Epidermal melanocyte (primary cell): Measurements from ENCODE around the gene ZNF416.

Experiments
- DNase-seq: peaks from one replicate; pipeline ENCODE4 v3.0.0; 2011; ENCODE audit warnings: low spot score; ENCODE audit not compliant: insufficient read length

Gene ZNF416

GRCh38 chr19:57578487-57579205 is at the start of gene ZNF416:
ZNF416 (minus strand) TSS chr19:57578911; CDS start chr19:57578704, 207 bp downstream.
- peak; percentile 98 for DNase-seq

GRCh38 chr19:57623091-57623490 is 44.4 kb upstream of the ZNF416 start:
- DNase-seq = no peak

DNA sequence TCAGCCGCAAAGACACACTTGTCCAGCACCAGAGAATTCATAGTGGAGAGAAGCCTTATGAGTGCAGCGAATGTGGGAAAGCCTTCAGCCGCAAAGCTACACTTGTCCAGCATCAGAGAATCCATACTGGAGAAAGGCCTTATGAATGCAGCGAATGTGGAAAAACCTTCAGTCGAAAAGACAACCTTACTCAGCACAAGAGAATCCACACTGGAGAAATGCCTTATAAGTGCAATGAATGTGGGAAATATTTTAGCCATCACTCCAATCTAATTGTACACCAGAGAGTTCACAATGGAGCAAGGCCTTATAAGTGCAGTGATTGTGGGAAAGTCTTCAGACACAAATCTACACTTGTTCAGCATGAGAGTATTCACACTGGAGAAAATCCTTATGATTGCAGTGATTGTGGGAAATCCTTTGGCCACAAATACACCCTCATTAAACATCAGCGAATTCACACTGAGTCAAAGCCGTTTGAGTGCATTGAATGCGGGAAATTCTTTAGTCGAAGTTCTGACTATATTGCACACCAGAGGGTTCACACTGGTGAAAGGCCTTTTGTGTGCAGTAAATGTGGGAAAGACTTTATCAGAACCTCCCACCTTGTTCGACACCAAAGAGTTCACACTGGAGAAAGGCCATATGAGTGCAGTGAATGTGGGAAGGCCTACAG is 42.1 kb upstream of the ZNF416 start:
- DNase-seq = no peak

DNA sequence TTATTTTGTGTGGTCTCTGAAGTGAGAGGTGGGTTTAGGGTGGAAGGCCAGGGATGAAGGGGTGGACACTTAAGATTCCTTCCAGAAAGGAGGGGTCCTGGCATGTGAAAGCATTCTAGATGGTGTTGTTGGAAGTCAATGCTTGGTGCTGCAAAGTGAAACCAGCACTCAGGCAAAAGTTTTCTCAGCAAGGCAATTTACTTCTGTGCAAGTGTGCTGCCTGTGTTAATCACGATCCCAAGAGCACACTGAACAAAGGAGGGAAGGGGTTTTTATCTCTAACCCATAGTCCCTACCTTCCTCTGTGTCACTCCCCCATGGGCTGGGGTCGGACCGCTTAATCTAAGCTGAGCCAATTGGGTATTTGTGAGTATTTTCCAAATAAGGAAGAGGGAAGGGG is 36.6 kb upstream of the ZNF416 start:
- DNase-seq = no peak

DNA sequence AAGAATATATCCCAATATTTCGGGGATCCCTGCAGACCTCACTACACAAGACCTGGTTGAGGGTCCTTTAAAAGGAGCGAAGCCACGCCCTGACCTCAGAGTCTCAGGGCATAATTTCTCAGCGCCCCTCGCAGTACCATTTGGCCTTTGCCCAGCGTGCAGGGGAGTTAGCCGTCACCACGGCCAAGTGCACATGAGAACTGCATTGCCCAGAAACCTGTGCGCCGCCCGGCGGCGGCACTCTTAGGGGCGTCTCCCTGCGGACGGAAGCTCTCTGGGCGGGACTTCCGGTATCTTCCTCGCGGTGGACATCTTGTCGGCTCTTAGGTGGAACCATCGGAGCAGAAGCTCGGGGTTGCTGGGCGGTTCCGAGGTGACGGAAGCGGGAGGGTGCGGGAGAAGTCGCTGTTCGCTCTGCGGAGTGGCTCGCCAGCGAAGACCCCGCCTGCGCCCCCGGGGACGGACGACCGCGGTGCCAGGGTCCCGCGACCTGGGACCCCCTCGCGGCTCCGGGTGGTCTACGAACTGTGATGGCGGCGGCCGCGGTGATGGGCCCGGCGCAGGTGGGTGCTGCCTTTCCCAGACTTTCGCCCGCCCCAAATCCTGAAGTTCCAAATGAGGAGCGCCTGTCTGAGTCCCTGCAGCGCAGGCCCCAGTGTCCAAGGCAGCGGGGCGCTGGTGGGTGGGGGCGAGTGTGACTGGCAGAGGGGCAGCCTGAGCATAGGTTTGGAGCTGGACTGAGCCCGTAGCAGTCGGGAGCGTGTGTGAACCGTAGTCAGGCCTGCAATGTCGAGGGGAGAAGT is 35.4 kb upstream of the ZNF416 start, which contains the start of gene ZNF134:
ZNF134 (plus strand) TSS at position 302 of the 803 bp plus-strand sequence. CDS start 5,227 bp downstream, outside the sequence.
- DNase-seq = peak; percentile 95

DNA sequence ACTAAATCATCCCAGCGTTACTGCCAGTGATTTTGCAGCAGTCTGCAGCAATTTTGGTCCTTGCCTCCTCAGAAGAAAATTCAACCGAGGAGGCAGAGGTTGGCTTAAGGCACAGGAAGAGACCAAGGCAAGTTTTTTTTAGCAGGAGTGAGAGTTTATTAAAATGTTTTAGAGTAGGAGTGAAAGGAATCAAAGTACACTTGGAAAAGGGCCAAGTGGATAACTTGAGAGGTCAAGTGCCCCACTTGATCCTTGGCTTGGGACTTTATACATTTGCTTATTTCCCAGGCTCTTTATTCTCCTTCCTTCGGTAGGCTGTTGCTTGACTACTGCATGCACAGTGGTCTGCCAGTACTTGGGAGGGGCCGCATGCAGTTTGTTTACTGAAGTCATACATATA is 32.4 kb upstream of the ZNF416 start:
- DNase-seq = no peak

- no peak for DNase-seq
Measured at GRCh38 chr19:57606931-57607330, 28.2 kb upstream of the ZNF416 start.

- peak; percentile 90 for DNase-seq
Measured at GRCh38 chr19:57599761-57600383, 21.2 kb upstream of the ZNF416 start, which contains the start of gene ZNF530. ZNF530 (plus strand) TSS chr19:57599885; CDS start chr19:57604346, 4,461 bp downstream.

- no peak for DNase-seq
Measured at GRCh38 chr19:57599377-57599760, 20.7 kb upstream of the ZNF416 start.

DNA sequence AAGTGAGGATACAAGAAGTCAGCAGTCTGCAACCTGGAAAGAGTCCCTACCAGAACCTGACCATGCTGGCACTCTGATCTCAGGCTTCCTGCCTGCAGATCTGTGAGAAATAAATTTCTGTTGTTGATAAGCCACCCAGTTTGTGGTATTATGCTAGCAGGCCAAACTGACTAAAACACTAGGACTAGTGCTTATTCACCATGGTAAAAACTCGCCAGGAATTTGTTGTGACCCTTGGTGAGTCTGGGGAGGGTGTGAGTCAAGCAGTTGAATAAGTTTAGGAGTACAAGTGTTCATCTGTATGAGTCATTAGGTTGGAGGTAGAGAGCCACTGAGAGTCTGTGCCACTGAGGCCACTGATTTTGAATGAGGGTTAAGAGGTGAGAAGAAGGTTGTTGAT is 8.8 kb upstream of the ZNF416 start:
- no peak for DNase-seq

- peak; percentile 97 for DNase-seq
Measured at GRCh38 chr19:57583521-57584416, 5.1 kb upstream of the ZNF416 start, which contains the start of gene ZIK1. ZIK1 (plus strand) TSS chr19:57584145; CDS start chr19:57584357, 212 bp downstream.

DNA sequence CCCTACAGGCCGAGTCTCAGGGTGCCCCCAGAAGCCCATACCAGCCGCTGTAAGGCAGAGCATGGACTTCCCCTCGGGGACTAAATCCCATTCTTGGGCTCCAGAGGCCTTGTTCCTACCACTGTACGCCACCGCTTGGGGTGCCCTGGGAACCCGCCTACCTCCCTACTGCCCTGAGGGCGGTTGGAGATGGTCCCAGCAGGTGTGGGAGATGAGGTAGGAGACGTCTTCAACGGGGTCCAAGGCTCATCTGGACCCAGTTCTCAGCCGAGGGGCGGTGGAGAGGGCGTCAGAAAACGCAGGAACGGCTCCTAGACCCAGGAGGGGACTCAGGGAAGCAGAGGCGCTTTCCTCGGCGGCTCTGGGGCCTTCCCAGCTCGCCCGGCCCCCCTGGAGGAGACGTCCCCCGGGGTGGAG is 4.4 kb upstream of the ZNF416 start:
- DNase-seq = no peak

DNA sequence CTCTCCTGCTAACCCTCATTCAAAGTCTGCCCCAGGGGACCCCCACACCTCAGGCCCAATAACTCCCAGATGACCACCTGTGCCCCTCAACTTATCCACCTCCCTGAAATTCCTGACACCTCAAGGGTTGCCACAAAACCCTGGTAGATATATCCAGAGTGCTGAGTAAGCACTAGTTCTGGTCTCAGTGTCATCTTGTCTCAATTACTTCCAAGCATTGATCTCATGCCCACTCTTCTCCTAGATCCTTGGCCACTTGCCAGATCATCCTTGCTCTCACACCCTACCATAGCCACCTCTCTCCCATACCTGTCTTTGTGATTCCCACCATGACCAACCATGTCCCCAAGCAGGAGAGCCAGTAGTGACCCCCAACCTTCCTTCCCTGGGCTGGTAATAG is 2.0 kb downstream of the ZNF416 start:
- DNase-seq = no peak

DNA sequence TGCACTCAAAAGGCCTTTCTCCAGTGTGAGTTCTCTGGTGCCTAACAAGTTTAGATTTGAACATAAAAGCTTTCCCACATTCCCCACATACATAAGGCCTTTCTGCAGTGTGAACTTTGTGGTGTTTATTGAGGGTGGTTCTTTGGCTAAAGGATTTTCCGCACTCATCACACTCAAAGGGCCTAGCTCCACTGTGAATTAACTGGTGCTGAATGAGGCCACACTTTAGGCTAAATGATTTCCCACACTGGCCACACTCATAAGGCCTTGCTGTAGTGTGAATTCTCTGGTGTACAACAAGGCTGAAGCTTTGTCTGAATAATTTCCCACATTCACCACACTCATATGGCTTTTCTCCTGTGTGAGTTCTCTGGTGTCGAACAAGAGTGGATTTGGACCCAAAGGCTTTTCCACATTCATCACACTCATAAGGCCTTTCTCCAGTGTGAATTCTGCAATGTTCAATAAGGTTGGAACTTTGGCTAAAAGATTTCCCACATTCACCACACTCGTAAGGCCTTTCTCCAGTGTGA is 6.2 kb downstream of the ZNF416 start:
- DNase-seq = no peak

DNA sequence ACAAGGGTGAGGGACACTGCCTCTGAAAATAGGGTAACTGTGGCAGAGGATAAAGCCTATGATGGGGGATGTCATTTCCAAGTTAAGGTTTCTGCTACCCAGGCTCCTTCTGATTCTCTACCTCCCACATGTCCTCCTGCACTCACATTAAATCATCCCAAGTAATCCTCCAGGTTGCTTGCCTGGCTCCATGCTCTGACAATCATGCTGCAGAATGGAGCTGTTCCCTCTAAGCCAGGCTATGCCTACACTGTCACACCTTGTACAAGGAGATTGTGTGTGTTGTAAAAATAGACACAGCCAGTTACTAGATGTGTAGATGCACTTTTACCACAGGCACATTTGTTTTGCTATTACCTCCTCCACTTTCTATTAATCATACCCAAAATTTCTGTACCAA is 8.0 kb downstream of the ZNF416 start:
- no peak for DNase-seq

- DNase-seq = no peak
Measured at GRCh38 chr19:57566396-57567265, 12.1 kb downstream of the ZNF416 start.

DNA sequence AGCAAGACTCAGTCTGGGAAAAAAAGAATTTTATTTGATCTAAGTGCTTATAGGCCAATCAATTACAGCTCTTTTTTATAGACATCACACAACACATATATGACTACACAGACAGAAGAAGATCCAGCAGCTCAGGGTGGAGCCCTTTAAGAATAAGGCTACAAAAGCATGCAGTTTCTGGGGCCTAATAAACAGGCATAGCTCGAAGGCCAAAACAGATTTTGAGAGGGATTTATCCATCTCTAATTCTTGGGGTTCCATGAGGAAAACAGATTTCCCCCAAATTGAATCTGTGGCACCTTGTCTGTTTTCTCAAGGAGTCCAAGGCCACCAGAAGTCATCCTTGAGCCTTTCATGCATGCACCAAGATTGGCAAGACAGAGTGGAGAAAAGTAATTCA is 15.2 kb downstream of the ZNF416 start:
- DNase-seq = no peak

GRCh38 chr19:57560049-57560491 is 18.6 kb downstream of the ZNF416 start:
- DNase-seq = peak; percentile 41
